Right atrium auricular region (tissue), 2 donors: Measurements from ENCODE around the gene CPNE7. TPM values are rescaled to one million over a fixed set of nuclear protein-coding genes. Genes with fewer than 3 reads are reported as not detected.
"Not testable (repeated sequence)": the region's sequence is repeated elsewhere in the genome, so short reads cannot be mapped to it uniquely, and the experiment has no call there.

ENCODE experiments used
- DNase-seq: peaks from one replicate; pipeline ENCODE4 v3.0.0-alpha.2; 2019; ENCODE audit warnings: low spot score
- H3K27ac ChIP-seq, 2 donors: fragments of 200-600 bp; sonication (generic); 1 replicate in 1 of 2; 2 replicates in 1 of 2; pipeline ENCODE4 v1.5.1; 2016 to 2019
- H3K27me3 ChIP-seq, 2 donors: fragments of 200-600 bp; sonication (generic); one replicate each; pipeline versions ENCODE4 v1.5.1 to v1.6.0; 2017 to 2019
- H3K36me3 ChIP-seq: fragments of 200-600 bp; sonication (generic); one replicate; pipeline ENCODE4 v1.5.1; 2016
- H3K4me1 ChIP-seq, 2 donors: fragments of 200-600 bp; sonication (generic); one replicate each; pipeline versions ENCODE4 v1.5.1 to v1.6.0; 2017 to 2019
- H3K4me3 ChIP-seq, 2 donors: fragments of 200-600 bp; sonication (generic); 1 replicate in 1 of 2; 2 replicates in 1 of 2; pipeline ENCODE4 v1.5.1; 2017 to 2019; ENCODE audit warnings: mild to moderate bottlenecking in 1 of 2, moderate library complexity in 1 of 2
- H3K9me3 ChIP-seq, 2 donors: fragments of 200-600 bp; sonication (generic); one replicate each; pipeline ENCODE4 v1.5.1; 2019
- CTCF ChIP-seq, 2 donors: fragments of 200-600 bp; sonication (generic); IDR thresholded peaks; one replicate each; pipeline ENCODE4 v1.5.1; 2019; ENCODE audit warnings: antibody characterized with exemption in 2 of 2
- total RNA-seq, 2 donors: library from RNA; depleted of rRNA; stranded (reverse); fragments of >200 nt; gene quantifications; one replicate each; pipeline ENCODE4 v1.1.0, GENCODE V29; 2016

CPNE7 gene
- total RNA-seq, 2 donors from 2014 or later, result not detected

DNA sequence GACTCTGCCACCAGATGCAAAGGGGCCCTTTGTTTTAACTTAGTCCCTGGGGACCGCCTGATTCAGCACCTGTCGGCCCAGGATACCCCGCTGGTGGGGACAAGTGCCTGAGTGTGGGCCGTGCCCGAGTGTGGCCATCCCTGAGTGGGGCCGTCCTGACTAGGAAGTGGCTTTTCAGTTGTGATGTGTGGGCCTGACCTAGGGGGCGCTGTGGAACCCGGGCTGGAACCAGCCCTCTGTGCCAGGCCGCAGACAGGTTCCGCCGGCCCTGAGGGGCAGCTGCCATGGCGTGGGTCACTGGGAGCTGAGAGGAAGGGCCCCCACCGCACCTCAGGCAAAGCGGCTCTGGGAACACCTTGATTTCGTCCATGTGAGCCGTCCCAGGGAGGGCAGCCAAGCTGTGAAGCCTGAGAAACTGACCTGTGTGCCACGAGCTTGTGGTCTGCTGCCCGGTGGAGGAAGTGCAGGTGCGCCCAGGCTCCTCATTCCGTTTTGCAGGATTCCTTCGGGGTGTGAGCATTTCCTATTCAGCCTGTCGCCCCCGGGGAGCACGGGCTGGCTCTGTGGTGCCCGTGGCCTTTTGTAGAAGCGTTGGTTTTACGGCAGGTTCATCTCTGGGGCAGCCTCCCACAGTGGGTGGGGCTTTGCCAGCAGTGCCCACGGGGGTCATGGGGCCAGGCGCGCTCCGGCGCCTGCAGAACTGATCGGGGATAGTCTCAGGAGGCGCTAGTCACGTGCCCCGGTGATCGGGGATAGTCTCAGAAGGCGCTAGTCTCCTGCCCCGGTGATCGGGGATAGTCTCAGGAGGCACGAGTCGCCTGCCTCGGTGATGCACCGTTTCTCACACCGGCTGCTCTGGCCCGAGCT is 9.8 kb upstream of the CPNE7 start:
- no peaks in the 10 kb centered on the region for H3K9me3 ChIP-seq
- TF ChIP-seq CTCF (IDR thresholded peaks at IDR 0.05), result peak in 1 of 2 donors; percentile 65
- H3K27me3 ChIP-seq, result no peaks in the 10 kb centered on the region
- peaks cover 0 to 40% of the 10 kb centered on the region in 2 donors for H3K4me1 ChIP-seq
- peak overlapping the region in 1 of 2 donors; percentile 12 for H3K27ac ChIP-seq
- peaks cover 39% of the 10 kb centered on the region for H3K36me3 ChIP-seq
- peak overlapping the region in 1 of 2 donors; percentile 35 for H3K4me3 ChIP-seq
- no peak for DNase-seq

- no peaks in the 10 kb centered on the region for H3K27me3 ChIP-seq
- no peaks in the 10 kb centered on the region for H3K9me3 ChIP-seq
- no peak for TF ChIP-seq CTCF (IDR thresholded peaks at IDR 0.05)
Observed at GRCh38 chr16:89567656-89568594, 7.6 kb upstream of the CPNE7 start.

DNA sequence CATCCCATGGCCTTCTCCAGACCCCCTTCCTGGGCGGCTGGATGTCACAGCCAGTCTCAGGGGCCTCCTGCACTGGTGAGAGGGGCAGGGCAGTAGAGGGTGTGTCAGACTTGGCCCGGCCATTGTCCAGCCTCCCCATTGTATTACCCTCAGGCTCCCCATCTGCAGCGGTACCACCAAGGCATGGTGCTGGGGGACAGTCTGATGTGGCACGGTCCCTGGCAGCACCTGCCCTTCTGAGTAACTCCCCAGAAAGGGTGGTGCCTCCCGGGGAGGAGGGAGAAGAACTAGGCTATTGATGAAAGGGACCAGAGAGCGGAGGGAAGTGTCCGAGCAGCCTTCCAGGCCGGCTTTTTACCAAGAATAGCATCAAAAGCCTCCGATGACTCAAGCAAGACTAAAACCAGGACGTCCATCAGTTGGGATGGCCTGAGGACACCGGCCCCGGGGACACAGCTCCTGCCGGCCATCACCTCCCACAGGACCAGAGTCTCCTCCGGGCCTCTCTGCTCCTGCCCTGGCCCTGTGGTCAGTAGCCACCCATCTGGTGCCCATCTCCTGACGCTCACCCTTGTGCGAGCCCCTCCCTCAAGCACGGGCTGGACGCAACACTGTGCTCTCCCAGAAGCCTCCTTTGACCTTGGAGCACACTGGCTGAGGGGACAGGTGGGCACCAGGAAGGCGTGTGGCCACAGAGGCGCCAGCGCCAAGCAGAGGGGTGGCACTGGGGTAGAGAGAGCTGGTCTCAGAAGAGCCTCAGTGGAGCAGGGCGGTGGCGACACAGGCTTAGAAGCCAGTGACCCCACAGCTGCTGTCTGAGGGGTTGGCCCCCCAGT is 5.8 kb upstream of the CPNE7 start:
- H3K9me3 ChIP-seq, result no peaks in the 10 kb centered on the region
- peaks cover under 1 to 4% of the 10 kb centered on the region in 2 donors for H3K27me3 ChIP-seq
- H3K27ac ChIP-seq, result no peak overlapping the region
- H3K4me1 ChIP-seq, result peaks cover 0 to 24% of the 10 kb centered on the region in 2 donors
- no peak for TF ChIP-seq CTCF (IDR thresholded peaks at IDR 0.05)
- H3K36me3 ChIP-seq, result peaks cover 2% of the 10 kb centered on the region
- DNase-seq, result no peak
- H3K4me3 ChIP-seq, result no peak overlapping the region

More at GRCh38 chr16:89567656-89568594, 7.6 kb upstream of the CPNE7 start:
- Histone ChIP-seq H3K36me3 (peaks cover 20% of the 10 kb centered on the region), H3K27ac (no peak overlapping the region), H3K4me1 (peaks cover 0 to 19% of the 10 kb centered on the region in 2 donors), H3K4me3 (no peak overlapping the region)
- no peak for DNase-seq

DNA sequence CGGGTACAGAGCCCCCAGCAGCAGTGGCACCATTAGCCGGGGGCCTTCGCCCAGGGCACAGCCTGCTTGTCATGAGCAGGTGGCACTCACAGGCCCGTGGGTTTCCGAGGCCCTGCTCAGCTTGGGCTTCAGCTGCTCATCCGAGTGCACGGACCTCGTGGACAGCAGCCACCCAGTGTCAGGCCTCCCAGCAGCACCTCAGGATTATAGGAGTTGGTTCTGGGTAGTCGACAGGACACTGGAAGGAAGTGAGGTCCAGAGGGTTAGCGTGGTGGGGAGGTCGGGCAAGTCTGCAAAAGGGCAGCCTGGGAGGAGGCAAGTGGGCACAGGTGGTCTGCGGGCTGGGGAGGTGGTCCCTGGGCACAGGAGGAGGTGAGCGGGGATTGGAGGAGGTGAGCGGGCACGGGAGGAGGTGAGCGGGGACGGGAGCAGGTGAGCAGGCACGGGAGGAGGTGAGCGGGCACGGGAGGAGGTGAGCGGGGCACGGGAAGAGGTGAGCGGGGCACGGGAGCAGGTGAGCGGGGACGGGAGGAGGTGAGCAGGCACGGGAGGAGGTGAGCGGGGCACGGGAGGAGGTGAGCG is 5.1 kb upstream of the CPNE7 start:
- TF ChIP-seq CTCF (IDR thresholded peaks at IDR 0.05), result no peak
- no peak for DNase-seq
- H3K4me1 ChIP-seq, result peaks cover 0 to 24% of the 10 kb centered on the region in 2 donors
- H3K27me3 ChIP-seq, result peaks cover 7 to 11% of the 10 kb centered on the region in 2 donors
- H3K9me3 ChIP-seq, result no peaks in the 10 kb centered on the region
- H3K27ac ChIP-seq, result no peak overlapping the region
- no peaks in the 10 kb centered on the region for H3K36me3 ChIP-seq
- H3K4me3 ChIP-seq, result no peak overlapping the region

DNA sequence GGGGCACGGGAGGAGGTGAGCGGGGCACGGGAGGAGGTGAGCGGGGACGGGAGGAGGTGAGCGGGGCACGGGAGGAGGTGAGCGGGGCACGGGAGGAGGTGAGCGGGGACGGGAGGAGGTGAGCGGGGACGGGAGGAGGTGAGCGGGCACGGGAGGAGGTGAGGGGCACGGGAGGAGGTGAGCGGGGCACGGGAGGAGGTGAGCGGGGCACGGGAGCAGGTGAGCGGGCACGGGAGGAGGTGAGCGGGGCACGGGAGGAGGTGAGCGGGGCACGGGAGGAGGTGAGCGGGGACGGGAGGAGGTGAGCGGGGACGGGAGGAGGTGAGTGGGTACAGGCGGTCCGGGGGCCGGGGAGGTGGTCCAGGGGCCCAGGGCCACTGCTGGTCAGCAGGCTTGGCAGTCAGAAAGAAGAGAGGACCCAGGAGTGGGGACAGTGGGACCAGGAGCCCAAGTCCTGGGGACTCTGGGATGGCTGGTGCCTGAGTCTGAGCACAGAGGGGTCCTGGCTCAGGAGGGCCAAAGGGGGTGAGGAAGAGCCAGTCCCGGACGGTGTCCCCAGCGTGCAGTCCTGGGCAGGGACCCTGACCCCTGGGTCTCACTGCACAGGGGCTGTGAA is 4.5 kb upstream of the CPNE7 start:
- DNase-seq, H3K27ac ChIP-seq, H3K36me3 ChIP-seq, H3K9me3 ChIP-seq, H3K4me3 ChIP-seq: not testable (repeated sequence)
- Histone ChIP-seq H3K27me3 (peaks cover 7 to 11% of the 10 kb centered on the region in 2 donors), H3K4me1 (peaks cover 0 to 22% of the 10 kb centered on the region in 2 donors)
